Hematopoietic multipotent progenitor cell treated with erythropoietin and hydrocortisone succinate and interleukin-3 and kit ligand, for 15 days (in vitro differentiated cells): ENCODE results near the gene CENPQ.
A peak's percentile ranks its signal among the peaks of the same experiment; 100 is the strongest.
"Not testable (repeated sequence)": the region's sequence is repeated elsewhere in the genome, so short reads cannot be mapped to it uniquely, and the experiment has no call there.

Experiments
- DNase-seq: peaks from one replicate; pipeline ENCODE4 v3.0.0-alpha.2; 2015; ENCODE audit warnings: low spot score

The CENPQ gene

GRCh38 chr6:49462927-49463611 lies at the start of gene CENPQ, which contains the start of gene MMUT:
Gene CENPQ (plus strand): TSS chr6:49463370. CDS start chr6:49470177, 6,807 bp downstream.
Gene MMUT (minus strand): TSS chr6:49463253. CDS start chr6:49459466, 3,787 bp downstream.
- DNase-seq, result peak; percentile 96

GRCh38 chr6:49415358-49415757 lies 47.8 kb upstream of the CENPQ start:
- no peak for DNase-seq

- DNase-seq, result no peak
Observed at GRCh38 chr6:49416195-49416594, 47.0 kb upstream of the CENPQ start.

GRCh38 chr6:49423817-49424216 lies 39.4 kb upstream of the CENPQ start:
- no peak for DNase-seq

DNA sequence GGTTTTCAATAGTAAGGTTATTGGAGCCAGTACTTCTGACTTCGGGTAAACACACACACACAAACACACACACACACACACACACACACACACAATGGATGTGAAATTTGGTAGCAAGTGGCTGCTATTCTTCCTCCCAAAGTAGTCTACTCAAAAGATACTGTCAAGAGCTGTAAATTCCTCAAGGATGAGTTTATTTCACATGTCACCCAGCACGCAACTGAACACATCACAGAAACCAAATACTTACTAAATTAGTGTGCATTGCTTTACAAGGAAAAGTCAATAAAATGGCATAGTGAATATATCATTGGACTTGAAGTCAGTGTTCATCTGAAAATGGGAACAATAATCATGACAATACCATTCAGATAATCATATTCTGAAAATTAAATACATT lies 33.0 kb upstream of the CENPQ start:
- DNase-seq, result no peak

GRCh38 chr6:49430866-49431265 lies 32.3 kb upstream of the CENPQ start:
- no peak for DNase-seq

GRCh38 chr6:49453221-49453620 lies 9.9 kb upstream of the CENPQ start:
- peak; percentile 29 for DNase-seq

GRCh38 chr6:49454787-49455709 lies 8.1 kb upstream of the CENPQ start:
- DNase-seq, result no peak

DNA sequence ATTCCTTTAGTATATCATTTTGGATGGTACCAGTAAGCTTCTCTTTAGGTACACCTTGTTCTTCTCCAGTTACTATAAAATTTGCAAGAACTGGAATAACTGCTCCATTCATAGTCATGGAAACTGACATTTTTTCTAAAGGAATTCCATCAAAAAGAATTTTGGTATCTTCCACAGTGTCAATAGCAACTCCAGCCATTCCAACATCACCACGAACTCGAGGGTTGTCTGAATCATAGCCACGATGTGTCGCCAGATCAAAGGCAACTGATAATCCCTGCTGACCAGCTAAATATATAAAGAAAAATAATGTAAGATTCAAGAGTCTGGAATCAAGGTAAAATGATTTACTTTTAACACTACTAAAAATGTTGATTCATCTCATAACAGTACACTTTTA lies 5.4 kb upstream of the CENPQ start:
- DNase-seq, result no peak

GRCh38 chr6:49462071-49462470 lies 1.1 kb upstream of the CENPQ start:
- peak; percentile 8 for DNase-seq

GRCh38 chr6:49462599-49462926 lies 607 bp upstream of the CENPQ start:
- no peak for DNase-seq

- no peak for DNase-seq
Observed at GRCh38 chr6:49463612-49463967, 420 bp downstream of the CENPQ start.

DNA sequence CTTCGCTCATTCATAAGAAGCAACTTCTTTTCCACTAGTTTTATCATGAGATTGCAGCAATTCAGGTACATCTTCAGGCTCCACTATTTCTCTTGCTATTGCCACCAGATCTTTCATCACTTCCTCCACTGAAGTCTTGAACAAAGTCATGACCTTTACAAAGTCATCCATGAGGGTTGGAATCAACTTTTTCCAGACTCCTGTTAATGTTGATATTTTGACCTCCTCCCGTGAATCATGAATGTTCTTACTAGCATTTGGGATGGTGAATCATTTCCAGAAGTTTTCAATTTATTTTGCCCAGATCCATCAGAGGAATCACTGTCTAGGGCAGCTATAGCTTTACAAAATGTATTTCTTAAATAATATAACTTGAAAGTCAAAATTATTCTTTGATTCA lies 1.5 kb downstream of the CENPQ start:
- no peak for DNase-seq

DNA sequence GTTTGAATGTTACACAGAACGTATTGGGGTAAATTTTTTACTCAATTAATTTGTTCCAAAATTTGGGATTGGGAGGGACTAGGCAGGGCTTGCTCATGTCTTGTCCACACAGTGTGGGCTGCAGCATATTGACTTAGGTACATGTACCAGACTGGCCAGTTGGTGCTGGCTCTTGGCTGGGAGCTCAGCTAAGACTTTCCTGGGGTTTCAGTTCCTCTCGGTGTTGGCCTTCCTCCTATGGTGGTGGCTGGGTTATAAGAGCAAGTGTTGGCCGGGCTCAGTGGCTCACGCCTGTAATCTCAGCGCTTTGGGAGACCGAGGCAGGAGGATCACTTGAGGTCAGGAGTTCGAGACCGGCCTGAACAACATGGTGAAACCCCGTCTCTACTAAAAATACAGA lies 4.9 kb downstream of the CENPQ start:
- DNase-seq, result no peak

DNA sequence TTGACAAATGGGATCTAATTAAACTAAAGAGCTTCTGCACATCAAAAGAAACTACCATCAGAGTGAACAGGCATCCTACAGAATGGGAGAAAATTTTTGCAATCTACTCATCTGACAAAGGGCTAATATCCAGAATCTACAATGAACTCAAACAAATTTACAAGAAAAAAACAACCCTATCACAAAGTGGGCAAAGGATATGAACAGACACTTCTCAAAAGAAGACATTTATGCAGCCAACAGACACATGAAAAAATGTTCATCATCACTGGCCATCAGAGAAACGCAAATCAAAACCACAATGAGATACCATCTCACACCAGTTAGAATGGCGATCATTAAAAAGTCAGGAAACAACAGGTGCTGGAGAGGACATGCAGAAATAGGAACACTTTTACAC lies 13.4 kb downstream of the CENPQ start:
- not testable (repeated sequence) for DNase-seq

- no peak for DNase-seq
Observed at GRCh38 chr6:49479308-49479970, 16.3 kb downstream of the CENPQ start.

- not testable (repeated sequence) for DNase-seq
Observed at GRCh38 chr6:49481846-49482245, 18.7 kb downstream of the CENPQ start.

GRCh38 chr6:49483380-49483779 lies 20.2 kb downstream of the CENPQ start:
- DNase-seq, result not testable (repeated sequence)

- DNase-seq, result no peak
Observed at GRCh38 chr6:49490633-49491032, 27.5 kb downstream of the CENPQ start.

GRCh38 chr6:49497304-49497703 lies 34.1 kb downstream of the CENPQ start:
- no peak for DNase-seq

DNA sequence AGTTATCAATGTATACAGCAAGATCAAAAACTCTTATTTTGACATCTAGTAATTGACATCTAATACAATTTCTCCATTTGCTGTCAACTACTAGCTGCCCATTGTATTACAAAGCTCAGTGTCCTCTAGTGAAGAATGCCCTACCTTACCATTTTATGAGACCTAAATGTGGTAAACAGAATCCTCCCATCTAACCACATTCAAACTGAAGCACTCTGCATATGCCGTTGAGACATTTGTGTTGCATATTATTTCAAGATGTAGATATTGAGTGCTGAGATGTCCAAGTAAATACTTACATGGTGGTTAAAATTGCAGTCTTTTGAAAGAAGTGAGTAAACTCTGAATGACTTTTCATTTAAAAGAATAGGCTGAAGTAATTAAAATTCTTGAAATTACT lies 36.0 kb downstream of the CENPQ start:
- no peak for DNase-seq

GRCh38 chr6:49499623-49500022 lies 36.5 kb downstream of the CENPQ start, which contains the start of gene GLYATL3:
Gene GLYATL3 (plus strand): TSS chr6:49499923. CDS start chr6:49511991, 12,068 bp downstream.
- no peak for DNase-seq

GRCh38 chr6:49504666-49505065 lies 41.5 kb downstream of the CENPQ start:
- no peak for DNase-seq
